Measurements from ENCODE around the gene SUPT3H.

DNA sequence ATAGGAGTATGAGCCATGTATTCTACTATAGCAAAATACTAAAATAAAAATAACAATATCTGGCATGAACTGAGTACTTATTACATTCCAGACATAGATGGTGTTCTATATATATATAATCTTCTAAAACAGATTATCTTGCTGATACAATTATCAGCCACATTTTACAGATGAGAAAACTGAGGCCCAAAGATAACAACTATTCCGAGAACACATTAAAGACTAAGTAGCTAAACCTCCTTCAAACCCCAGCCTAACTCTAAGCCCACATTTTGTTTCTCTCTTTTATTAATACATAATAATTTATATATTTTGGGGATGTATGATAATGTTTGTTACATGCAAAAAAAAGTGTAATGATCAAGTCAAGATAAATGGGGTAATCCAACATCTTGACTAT is 148.3 kb downstream of the SUPT3H start:
- no peak for TF ChIP-seq CTCF (conservative IDR thresholded peaks at IDR 0.05 in 1 of 2, IDR thresholded peaks at IDR 0.05 in 1 of 2; ENCODE audit: extremely low read depth in 1 of 2, insufficient read depth in 1 of 2, low read depth in 1 of 2, low read length in 2 of 2)
- no peak for TF ChIP-seq EZH2 (IDR thresholded peaks at IDR 0.05; ENCODE audit: borderline replicate concordance, low read length)

Measured in mammary epithelial cell (primary cell).